SU-DHL-6 (cell line): Measurements from ENCODE around the gene MEIS1.

Experiments used
- CTCF ChIP-seq: fragments of 200-600 bp; sonication (generic); IDR thresholded peaks from one replicate; pipeline ENCODE4 v1.5.1; 2017; ENCODE audit warnings: antibody characterized with exemption, mild to moderate bottlenecking, low read length, moderate library complexity; ENCODE audit not compliant: insufficient read depth, poor library complexity, severe bottlenecking
- EZH2phosphoT487 ChIP-seq: fragments of 200-600 bp; sonication (generic), shearing (Covaris generic); conservative IDR thresholded peaks from 2 replicates; pipeline ENCODE4 v1.6.1; 2018; ENCODE audit warnings: mild to moderate bottlenecking, antibody characterized with exemption, low read length, moderate library complexity, mixed read lengths

- TF ChIP-seq EZH2phosphoT487 (no peak), CTCF (no peak)
Observed at GRCh38 chr2:66577321-66578053, 142.6 kb downstream of the MEIS1 start.
